HepG2 (cell line): Measurements from ENCODE around the gene LTB4R. TPM values are rescaled to one million over a fixed set of nuclear protein-coding genes. Genes with fewer than 3 reads are reported as not detected.

Experiments
- ATAC-seq: fragments of 200-7000 bp; cut with Tn5 transposase; 3 replicates; pipeline ENCODE4 v1.9.1; 2020; ENCODE audit warnings: mild to moderate bottlenecking, moderate library complexity
- BruUV-seq: library from RNA; stranded (reverse); fragments of 400-500 nt; replicated peaks from 2 replicates; lab custom pipeline; 2021; lab: Mats Ljungman, UMichigan
- CTCF ChIA-PET: fragments of 300-600 bp; formaldehyde crosslinking; extraction: SDS; loops from one replicate; lab custom pipeline; 2021; ENCODE audit warnings: low total read pairs, inconsistent platforms, low intra/inter-chr PET ratio; lab: Yijun Ruan, JAX
- POLR2A ChIA-PET: fragments of 350-600 bp; sonication (Branson Sonifier 250); formaldehyde crosslinking; loops from one replicate; lab custom pipeline; 2020; ENCODE audit warnings: antibody characterized with exemption, inconsistent platforms; lab: Yijun Ruan, JAX
- DNase-seq: peaks from one replicate; pipeline ENCODE4 v3.0.0-alpha.2; 2015; ENCODE audit warnings: low spot score
- FAIRE-seq: peaks from 3 replicates; lab custom pipeline; 2011; peaks lifted over from hg19 to GRCh38; lab: Jason Lieb, UNC
- H2AFZ ChIP-seq: one replicate; pipeline ENCODE4 v1.6.1; 2011; ENCODE audit warnings: low read length, inconsistent platforms
- H3K27ac ChIP-seq: fragments of 300-600 bp; 3 replicates; pipeline ENCODE4 v1.8.0; 2011; ENCODE audit warnings: mixed run types, mild to moderate bottlenecking, mixed read lengths, low read length, inconsistent platforms; ENCODE audit not compliant: insufficient read depth; ENCODE audit errors: extremely low read length
- H3K27me3 ChIP-seq, 2 experiments: fragments of 200-600 bp in 1 of 2; 2 replicates in 1 of 2; 3 replicates in 1 of 2; pipeline versions ENCODE4 v1.6.0 to v1.8.0; 2011; ENCODE audit warnings: low read length in 2 of 2, mild to moderate bottlenecking in 2 of 2, moderate library complexity in 2 of 2, inconsistent platforms in 1 of 2; ENCODE audit not compliant: insufficient read depth in 2 of 2, control insufficient read depth in 1 of 2
- H3K36me3 ChIP-seq, 2 experiments: fragments of 200-600 bp in 1 of 2; replicated peaks in 1 of 2; 2 replicates in 1 of 2; 3 replicates in 1 of 2; pipeline versions ENCODE4 v1.5.1 to v1.8.0; 2011; ENCODE audit warnings: low read length in 2 of 2, inconsistent platforms in 1 of 2; ENCODE audit not compliant: insufficient read depth in 2 of 2, control insufficient read depth in 1 of 2
- H3K4me1 ChIP-seq: 2 replicates; pipeline ENCODE4 v1.5.1; 2012; ENCODE audit warnings: low read length, inconsistent platforms; ENCODE audit not compliant: insufficient read depth
- H3K4me2 ChIP-seq: 2 replicates; pipeline ENCODE4 v1.6.0; 2011; ENCODE audit warnings: low read depth, low read length, inconsistent platforms
- H3K4me3 ChIP-seq, 3 experiments: fragments of 200-600 bp in 1 of 3; sonication (generic), shearing (Covaris generic) in 1 of 3; replicated peaks in 1 of 3; 2 replicates each; pipeline ENCODE4 v1.5.1; 2011 to 2016; ENCODE audit warnings: low read length in 3 of 3, inconsistent platforms in 2 of 3, low read depth in 2 of 3, mild to moderate bottlenecking in 2 of 3, control low read depth in 1 of 3, mixed read lengths in 1 of 3; ENCODE audit not compliant: insufficient read depth in 1 of 3
- H3K79me2 ChIP-seq: one replicate; pipeline ENCODE4 v1.6.1; 2011; ENCODE audit warnings: low read length, inconsistent platforms; ENCODE audit not compliant: insufficient read depth
- H3K9ac ChIP-seq: 2 replicates; pipeline ENCODE4 v1.6.0; 2011; ENCODE audit warnings: mild to moderate bottlenecking, low read depth, low read length, inconsistent platforms; ENCODE audit not compliant: insufficient read depth
- H3K9me3 ChIP-seq: 2 replicates; pipeline ENCODE4 v1.5.1; 2012; ENCODE audit warnings: mild to moderate bottlenecking, low read length
- H4K20me1 ChIP-seq: 2 replicates; pipeline ENCODE4 v1.6.0; 2011; ENCODE audit warnings: inconsistent platforms, mild to moderate bottlenecking, low read length, moderate library complexity; ENCODE audit not compliant: insufficient read depth
- EP300 ChIP-seq, 3 experiments: sonication (generic) in 1 of 3; formaldehyde crosslinking in 1 of 3; IDR thresholded peaks; 2 replicates each; pipeline versions ENCODE4 v1.5.1 to v1.6.1; 2011 to 2020; ENCODE audit warnings: low read depth in 2 of 3, low read length in 2 of 3, borderline replicate concordance in 1 of 3, improper control_type of control experiment in 1 of 3, mild to moderate bottlenecking in 1 of 3, missing genetic modification reagents in 1 of 3, moderate library complexity in 1 of 3
- POLR2AphosphoS5 ChIP-seq: IDR thresholded peaks from 2 replicates; pipeline ENCODE4 v1.6.1; 2012; ENCODE audit warnings: low read depth, low read length
- SOX5 ChIP-seq: IDR thresholded peaks from 2 replicates; pipeline ENCODE4 v1.6.1; 2016; ENCODE audit warnings: borderline replicate concordance
- SPEN ChIP-seq: sonication (generic); formaldehyde crosslinking; IDR thresholded peaks from 2 replicates; pipeline ENCODE4 v1.5.1; 2020; ENCODE audit warnings: low read depth, mild to moderate bottlenecking, missing genetic modification reagents
- WGBS: methylation state at CpG from one replicate; pipeline ENCODE4 v1.1.6; 2017; ENCODE audit warnings: low lambda C conversion rate; 5-methylcytosine and 5-hydroxymethylcytosine counted together
- in situ Hi-C: cut with HindIII; loops from 2 replicates; pipeline ENCODE4 v1.10.0; 2017; ENCODE audit warnings: low pct_unique_long_range_greater_than_20kb; ENCODE audit not compliant: extremely low pct_ligation_motif_present
- intact Hi-C: fragments of 100-400 bp; cut with micrococcal nuclease; formaldehyde crosslinking; loops from one replicate; pipeline ENCODE4 v1.10.0; 2022; ENCODE audit not compliant: unreplicated experiment
- polyA plus RNA-seq, 8 experiments: library from polyadenylated mRNA; depleted of rRNA in 3 of 8; stranded (reverse) in 7 of 8; unstranded in 1 of 8; fragments of >200 nt; fragmentation: Illumina TruSeq in 4 of 8; extraction: Trizol in 4 of 8; gene quantifications; 2 replicates each; pipeline versions ENCODE4 v1.2.1 to v1.2.3, GENCODE V29; 2011 to 2016; ENCODE audit warnings: low read depth in 4 of 8, missing spikeins in 1 of 8, mixed read lengths in 1 of 8; ENCODE audit not compliant: insufficient read depth in 1 of 8
- total RNA-seq, 5 experiments: library from RNA; depleted of rRNA; stranded (reverse); fragments of >200 nt; fragmentation: Illumina TruSeq; extraction: Trizol; gene quantifications; 2 replicates each; pipeline ENCODE4 v1.2.3, GENCODE V29; 2016; ENCODE audit warnings: low read depth in 1 of 5
- TF ChIP-seq, protein P1 (sequence below), 2 experiments: IDR thresholded peaks; 2 replicates each; pipeline ENCODE4 v1.6.1; 2011 to 2012; ENCODE audit warnings: low read length in 2 of 2, borderline replicate concordance in 1 of 2, low read depth in 1 of 2, mild to moderate bottlenecking in 1 of 2, moderate library complexity in 1 of 2
- TF ChIP-seq, protein P2 (sequence below), 2 experiments: sonication (generic) in 1 of 2; formaldehyde crosslinking in 1 of 2; IDR thresholded peaks; 2 replicates each; pipeline versions ENCODE4 v1.4.0 to v1.6.1; 2018 to 2020; ENCODE audit warnings: missing genetic modification reagents in 2 of 2, borderline replicate concordance in 1 of 2, low read depth in 1 of 2, mild to moderate bottlenecking in 1 of 2, missing biosample characterization in 1 of 2
- TF ChIP-seq, protein P3 (sequence below): IDR thresholded peaks from 2 replicates; pipeline ENCODE4 v1.6.1; 2016; ENCODE audit warnings: mild to moderate bottlenecking
- TF ChIP-seq, protein P4 (sequence below): sonication (generic); formaldehyde crosslinking; IDR thresholded peaks from 2 replicates; pipeline ENCODE4 v1.8.0; 2022; ENCODE audit warnings: mild to moderate bottlenecking, missing genetic modification reagents; ENCODE audit not compliant: insufficient replicate concordance
- TF ChIP-seq, protein P5 (sequence below): sonication (generic); formaldehyde crosslinking; IDR thresholded peaks from 2 replicates; pipeline ENCODE4 v1.4.0; 2020; ENCODE audit warnings: mild to moderate bottlenecking, low read depth, missing genetic modification reagents

LTB4R gene
- total and polyA plus RNA-seq, 2 of the 13 experiments (the other 11 are each of a cell fraction or from before 2014, with no cell fraction given), result 3.2 to 8.2 TPM

DNA sequence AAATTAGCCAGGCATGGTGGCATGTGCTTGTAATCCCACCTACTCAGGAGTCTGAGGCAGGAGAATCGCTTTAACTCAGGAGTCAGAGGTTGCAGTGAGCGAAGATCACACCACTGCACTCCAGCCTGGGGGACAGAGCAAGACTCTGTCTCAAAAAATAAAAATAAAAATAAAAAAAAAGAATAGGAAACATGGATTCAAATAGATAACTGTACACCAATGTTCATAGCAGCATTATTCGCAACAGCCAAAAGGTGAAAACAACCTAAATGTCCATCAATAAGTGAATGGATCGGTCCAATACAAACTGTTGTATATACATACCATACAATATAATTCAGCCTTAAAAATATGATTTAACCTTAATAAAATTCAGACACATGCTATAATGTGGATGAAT, 31.6 kb downstream of the LTB4R start (continued):
- TF ChIP-seq, protein P1, sequence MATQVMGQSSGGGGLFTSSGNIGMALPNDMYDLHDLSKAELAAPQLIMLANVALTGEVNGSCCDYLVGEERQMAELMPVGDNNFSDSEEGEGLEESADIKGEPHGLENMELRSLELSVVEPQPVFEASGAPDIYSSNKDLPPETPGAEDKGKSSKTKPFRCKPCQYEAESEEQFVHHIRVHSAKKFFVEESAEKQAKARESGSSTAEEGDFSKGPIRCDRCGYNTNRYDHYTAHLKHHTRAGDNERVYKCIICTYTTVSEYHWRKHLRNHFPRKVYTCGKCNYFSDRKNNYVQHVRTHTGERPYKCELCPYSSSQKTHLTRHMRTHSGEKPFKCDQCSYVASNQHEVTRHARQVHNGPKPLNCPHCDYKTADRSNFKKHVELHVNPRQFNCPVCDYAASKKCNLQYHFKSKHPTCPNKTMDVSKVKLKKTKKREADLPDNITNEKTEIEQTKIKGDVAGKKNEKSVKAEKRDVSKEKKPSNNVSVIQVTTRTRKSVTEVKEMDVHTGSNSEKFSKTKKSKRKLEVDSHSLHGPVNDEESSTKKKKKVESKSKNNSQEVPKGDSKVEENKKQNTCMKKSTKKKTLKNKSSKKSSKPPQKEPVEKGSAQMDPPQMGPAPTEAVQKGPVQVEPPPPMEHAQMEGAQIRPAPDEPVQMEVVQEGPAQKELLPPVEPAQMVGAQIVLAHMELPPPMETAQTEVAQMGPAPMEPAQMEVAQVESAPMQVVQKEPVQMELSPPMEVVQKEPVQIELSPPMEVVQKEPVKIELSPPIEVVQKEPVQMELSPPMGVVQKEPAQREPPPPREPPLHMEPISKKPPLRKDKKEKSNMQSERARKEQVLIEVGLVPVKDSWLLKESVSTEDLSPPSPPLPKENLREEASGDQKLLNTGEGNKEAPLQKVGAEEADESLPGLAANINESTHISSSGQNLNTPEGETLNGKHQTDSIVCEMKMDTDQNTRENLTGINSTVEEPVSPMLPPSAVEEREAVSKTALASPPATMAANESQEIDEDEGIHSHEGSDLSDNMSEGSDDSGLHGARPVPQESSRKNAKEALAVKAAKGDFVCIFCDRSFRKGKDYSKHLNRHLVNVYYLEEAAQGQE (IDR thresholded peaks at IDR 0.05; ENCODE audit: borderline replicate concordance in 1 of 2, low read depth in 1 of 2, low read length in 2 of 2), result no peak
- TF ChIP-seq SPEN (CRISPR knock-in tag), result no peak

DNA sequence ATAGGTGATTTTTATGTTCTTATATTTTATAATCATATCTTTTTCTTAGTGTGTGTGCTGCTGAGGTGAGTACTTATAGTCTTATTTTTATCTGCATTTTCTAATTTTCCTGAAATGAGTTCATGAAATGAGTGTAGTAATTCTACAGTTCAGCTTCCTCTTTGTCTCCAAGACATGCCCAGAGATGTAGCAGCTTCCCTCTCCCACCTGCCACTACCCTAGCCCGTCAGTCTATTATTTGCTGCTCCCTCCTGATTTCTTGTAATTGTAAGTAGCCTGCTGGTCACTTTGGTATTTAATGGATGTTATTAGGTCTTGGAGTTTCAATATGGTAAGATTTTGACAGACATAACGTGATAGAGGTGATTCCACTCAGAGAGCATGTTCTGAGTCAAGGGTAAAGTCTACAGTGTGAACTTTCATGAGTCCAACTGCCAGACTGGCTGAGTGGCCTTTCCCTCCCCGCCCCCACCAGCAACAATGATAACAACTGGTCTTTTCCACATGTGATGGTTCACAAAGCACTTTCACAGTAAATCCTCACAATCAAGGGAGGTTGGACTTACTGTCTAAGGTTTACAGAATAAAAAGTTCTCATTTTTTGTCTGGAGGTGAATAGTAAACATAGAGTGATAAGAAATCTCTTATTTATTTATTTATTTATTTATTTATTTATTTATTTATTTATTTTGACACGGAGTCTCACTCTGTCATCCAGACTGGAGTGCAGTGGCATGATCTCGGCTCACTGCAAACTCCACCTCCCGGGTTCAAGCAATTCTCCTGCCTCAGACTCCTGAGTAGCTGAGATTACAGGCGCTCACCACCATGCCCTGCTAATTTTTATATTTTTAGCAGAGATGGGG, 32.7 kb downstream of the LTB4R start:
- 19% methylated on average over 7 of the region's 7 CpGs for WGBS
- in situ Hi-C loops, result no loop called here
- no peak for TF ChIP-seq POLR2AphosphoS5
- TF ChIP-seq, protein P2, sequence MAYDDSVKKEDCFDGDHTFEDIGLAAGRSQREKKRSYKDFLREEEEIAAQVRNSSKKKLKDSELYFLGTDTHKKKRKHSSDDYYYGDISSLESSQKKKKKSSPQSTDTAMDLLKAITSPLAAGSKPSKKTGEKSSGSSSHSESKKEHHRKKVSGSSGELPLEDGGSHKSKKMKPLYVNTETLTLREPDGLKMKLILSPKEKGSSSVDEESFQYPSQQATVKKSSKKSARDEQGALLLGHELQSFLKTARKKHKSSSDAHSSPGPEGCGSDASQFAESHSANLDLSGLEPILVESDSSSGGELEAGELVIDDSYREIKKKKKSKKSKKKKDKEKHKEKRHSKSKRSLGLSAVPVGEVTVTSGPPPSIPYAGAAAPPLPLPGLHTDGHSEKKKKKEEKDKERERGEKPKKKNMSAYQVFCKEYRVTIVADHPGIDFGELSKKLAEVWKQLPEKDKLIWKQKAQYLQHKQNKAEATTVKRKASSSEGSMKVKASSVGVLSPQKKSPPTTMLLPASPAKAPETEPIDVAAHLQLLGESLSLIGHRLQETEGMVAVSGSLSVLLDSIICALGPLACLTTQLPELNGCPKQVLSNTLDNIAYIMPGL (CRISPR knock-in tag; IDR thresholded peaks at IDR 0.05; ENCODE audit: borderline replicate concordance in 1 of 2, low read depth in 1 of 2), result peak; percentile 32 to 40; a peak in 1 of 4 replicates
- TF ChIP-seq, protein P3, sequence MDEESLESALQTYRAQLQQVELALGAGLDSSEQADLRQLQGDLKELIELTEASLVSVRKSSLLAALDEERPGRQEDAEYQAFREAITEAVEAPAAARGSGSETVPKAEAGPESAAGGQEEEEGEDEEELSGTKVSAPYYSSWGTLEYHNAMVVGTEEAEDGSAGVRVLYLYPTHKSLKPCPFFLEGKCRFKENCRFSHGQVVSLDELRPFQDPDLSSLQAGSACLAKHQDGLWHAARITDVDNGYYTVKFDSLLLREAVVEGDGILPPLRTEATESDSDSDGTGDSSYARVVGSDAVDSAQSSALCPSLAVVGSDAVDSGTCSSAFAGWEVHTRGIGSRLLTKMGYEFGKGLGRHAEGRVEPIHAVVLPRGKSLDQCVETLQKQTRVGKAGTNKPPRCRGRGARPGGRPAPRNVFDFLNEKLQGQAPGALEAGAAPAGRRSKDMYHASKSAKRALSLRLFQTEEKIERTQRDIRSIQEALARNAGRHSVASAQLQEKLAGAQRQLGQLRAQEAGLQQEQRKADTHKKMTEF (CRISPR knock-in tag), result 0 out of 2 replicates have a peak, but pooled peaks have one; percentile 39
- TF ChIP-seq, protein P4, sequence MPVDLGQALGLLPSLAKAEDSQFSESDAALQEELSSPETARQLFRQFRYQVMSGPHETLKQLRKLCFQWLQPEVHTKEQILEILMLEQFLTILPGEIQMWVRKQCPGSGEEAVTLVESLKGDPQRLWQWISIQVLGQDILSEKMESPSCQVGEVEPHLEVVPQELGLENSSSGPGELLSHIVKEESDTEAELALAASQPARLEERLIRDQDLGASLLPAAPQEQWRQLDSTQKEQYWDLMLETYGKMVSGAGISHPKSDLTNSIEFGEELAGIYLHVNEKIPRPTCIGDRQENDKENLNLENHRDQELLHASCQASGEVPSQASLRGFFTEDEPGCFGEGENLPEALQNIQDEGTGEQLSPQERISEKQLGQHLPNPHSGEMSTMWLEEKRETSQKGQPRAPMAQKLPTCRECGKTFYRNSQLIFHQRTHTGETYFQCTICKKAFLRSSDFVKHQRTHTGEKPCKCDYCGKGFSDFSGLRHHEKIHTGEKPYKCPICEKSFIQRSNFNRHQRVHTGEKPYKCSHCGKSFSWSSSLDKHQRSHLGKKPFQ (CRISPR knock-in tag), result peak; percentile 50
- peak; percentile 58 for TF ChIP-seq SOX5 (CRISPR knock-in tag)
- TF ChIP-seq, protein P5, sequence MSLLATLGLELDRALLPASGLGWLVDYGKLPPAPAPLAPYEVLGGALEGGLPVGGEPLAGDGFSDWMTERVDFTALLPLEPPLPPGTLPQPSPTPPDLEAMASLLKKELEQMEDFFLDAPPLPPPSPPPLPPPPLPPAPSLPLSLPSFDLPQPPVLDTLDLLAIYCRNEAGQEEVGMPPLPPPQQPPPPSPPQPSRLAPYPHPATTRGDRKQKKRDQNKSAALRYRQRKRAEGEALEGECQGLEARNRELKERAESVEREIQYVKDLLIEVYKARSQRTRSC, result 0 out of 2 replicates have a peak, but pooled peaks have one; percentile 58
- TF ChIP-seq EP300 (IDR thresholded peaks at IDR 0.05; ENCODE audit: low read depth in 2 of 2, low read length in 2 of 2), result peak in 1 of 2 experiments; percentile 34; a peak in 1 of 4 replicates
- no peak for TF ChIP-seq EP300 (CRISPR knock-in tag; IDR thresholded peaks at IDR 0.05; ENCODE audit: borderline replicate concordance)

More for the DNA sequence above, 32.7 kb downstream of the LTB4R start:
- peak overlapping the region; percentile 41 for H3K4me2 ChIP-seq
- peaks cover 7% of the 10 kb centered on the region for H3K4me1 ChIP-seq
- DNase-seq (peak; percentile 66), FAIRE-seq (peak; percentile 67), ATAC-seq (peak; percentile 78)
- ChIA-PET POLR2A (interaction anchor here (1.0 kb wide), 1 partner anchor 86 kb away, joined by 3 read pairs; the partner anchor contains the start of genes CBLN3 and KHNYN), CTCF (no interaction called here)
- no peaks in the 10 kb centered on the region for H3K79me2 ChIP-seq
- no peaks in the 10 kb centered on the region for H4K20me1 ChIP-seq
- H3K27ac ChIP-seq, result no peak overlapping the region
- H3K9me3 ChIP-seq, result no peaks in the 10 kb centered on the region
- no peak overlapping the region for H3K9ac ChIP-seq
- intact Hi-C loops, result no loop called here
- no peak overlapping the region for H2AFZ ChIP-seq
- no TSS peak for BruUV-seq
- H3K4me3 ChIP-seq, result no peak overlapping the region
- peaks cover 0 to 15% of the 10 kb centered on the region in 2 experiments; a peak in 1 of 5 replicates for H3K27me3 ChIP-seq
- no peaks in the 10 kb centered on the region for H3K36me3 ChIP-seq
